H9 (cell line): ENCODE results near the gene FLT3. TPM values are rescaled to one million over a fixed set of nuclear protein-coding genes. Genes with fewer than 3 reads are reported as not detected.

ENCODE experiments used
- DNase-seq: peaks from one replicate; pipeline ENCODE4 v3.0.0-alpha.2; 2017
- H2AFZ ChIP-seq: one replicate; pipeline ENCODE4 v1.6.1; 2013; ENCODE audit warnings: mild to moderate bottlenecking, low read length, control low read depth, moderate library complexity
- H2AK5ac ChIP-seq: 2 replicates; pipeline ENCODE4 v1.6.1; 2013; ENCODE audit warnings: low read length, control low read depth, mixed read lengths; ENCODE audit not compliant: insufficient read length
- H2BK120ac ChIP-seq: one replicate; pipeline ENCODE4 v1.6.1; 2013; ENCODE audit warnings: low read depth, mild to moderate bottlenecking, low read length, control low read depth, inconsistent platforms; ENCODE audit not compliant: poor library complexity, severe bottlenecking
- H2BK12ac ChIP-seq: 2 replicates; pipeline ENCODE4 v1.6.1; 2013; ENCODE audit warnings: low read length, control low read depth, mixed read lengths, low read depth; ENCODE audit not compliant: insufficient read length
- H2BK15ac ChIP-seq: 2 replicates; pipeline ENCODE4 v1.6.1; 2013; ENCODE audit warnings: low read depth, low read length, control low read depth
- H2BK20ac ChIP-seq: one replicate; pipeline ENCODE4 v1.6.1; 2013; ENCODE audit warnings: low read depth, mild to moderate bottlenecking, low read length, control low read depth, inconsistent platforms; ENCODE audit not compliant: poor library complexity, severe bottlenecking
- H2BK5ac ChIP-seq: 2 replicates; pipeline ENCODE4 v1.6.1; 2013; ENCODE audit warnings: low read length, control low read depth, mixed read lengths; ENCODE audit not compliant: insufficient read length
- H3K14ac ChIP-seq: 2 replicates; pipeline ENCODE4 v1.6.1; 2013; ENCODE audit warnings: low read length, control low read depth; ENCODE audit not compliant: insufficient read depth
- H3K18ac ChIP-seq: 2 replicates; pipeline ENCODE4 v1.6.1; 2013; ENCODE audit warnings: low read depth, mild to moderate bottlenecking, mixed read lengths, low read length, control low read depth; ENCODE audit not compliant: insufficient read length
- H3K23ac ChIP-seq: 2 replicates; pipeline ENCODE4 v1.6.1; 2013; ENCODE audit warnings: low read length, control low read depth, mixed read lengths, low read depth; ENCODE audit not compliant: insufficient read length
- H3K23me2 ChIP-seq: 2 replicates; pipeline ENCODE4 v1.6.1; 2013; ENCODE audit warnings: low read depth, mild to moderate bottlenecking, mixed read lengths, low read length, control low read depth; ENCODE audit not compliant: insufficient read length, poor library complexity, severe bottlenecking
- H3K27ac ChIP-seq: 2 replicates; pipeline ENCODE4 v1.5.1; 2013; ENCODE audit warnings: low read length, control low read depth, mixed read lengths, low read depth; ENCODE audit not compliant: insufficient read length
- H3K27me3 ChIP-seq: 2 replicates; pipeline ENCODE4 v1.6.1; 2013; ENCODE audit warnings: low read length, control low read depth, inconsistent platforms; ENCODE audit not compliant: insufficient read depth
- H3K4ac ChIP-seq: 2 replicates; pipeline ENCODE4 v1.6.1; 2013; ENCODE audit warnings: low read depth, mild to moderate bottlenecking, control low read depth, inconsistent platforms, low read length, moderate library complexity
- H3K4me1 ChIP-seq: 2 replicates; pipeline ENCODE4 v1.6.1; 2013; ENCODE audit warnings: low read length, control low read depth, inconsistent platforms; ENCODE audit not compliant: insufficient read depth
- H3K4me2 ChIP-seq: 2 replicates; pipeline ENCODE4 v1.6.1; 2013; ENCODE audit warnings: low read length, control low read depth, mixed read lengths; ENCODE audit not compliant: insufficient read length, insufficient read depth
- H3K56ac ChIP-seq: 2 replicates; pipeline ENCODE4 v1.6.1; 2013; ENCODE audit warnings: low read depth, mild to moderate bottlenecking, mixed read lengths, low read length, control low read depth; ENCODE audit not compliant: insufficient read length
- H3K79me1 ChIP-seq: 2 replicates; pipeline ENCODE4 v1.6.1; 2013; ENCODE audit warnings: low read depth, mild to moderate bottlenecking, moderate library complexity, low read length, control low read depth, inconsistent platforms; ENCODE audit not compliant: insufficient read depth, poor library complexity, severe bottlenecking
- H3K79me2 ChIP-seq: 2 replicates; pipeline ENCODE4 v1.6.1; 2013; ENCODE audit warnings: low read length, control low read depth, inconsistent platforms; ENCODE audit not compliant: insufficient read depth
- H3K9ac ChIP-seq: 2 replicates; pipeline ENCODE4 v1.6.1; 2013; ENCODE audit warnings: low read length, control low read depth, mixed read lengths; ENCODE audit not compliant: insufficient read length; ENCODE audit errors: extremely low read depth
- H3K9me3 ChIP-seq: one replicate; pipeline ENCODE4 v1.6.1; 2013; ENCODE audit warnings: low read depth, low read length, inconsistent platforms; ENCODE audit not compliant: control insufficient read depth
- H3T11ph ChIP-seq: one replicate; pipeline ENCODE4 v1.6.1; 2013; ENCODE audit warnings: mild to moderate bottlenecking, low read length, control low read depth, inconsistent platforms
- H4K20me1 ChIP-seq: one replicate; pipeline ENCODE4 v1.6.1; 2013; ENCODE audit not compliant: control insufficient read depth, insufficient read length, insufficient read depth
- H4K5ac ChIP-seq: 2 replicates; pipeline ENCODE4 v1.6.1; 2013; ENCODE audit warnings: low read depth, mild to moderate bottlenecking, mixed read lengths, low read length, control low read depth; ENCODE audit not compliant: insufficient read length
- H4K8ac ChIP-seq: replicated peaks from 2 replicates; pipeline ENCODE4 v1.6.1; 2013; ENCODE audit warnings: low read length, control low read depth, mixed read lengths, low read depth; ENCODE audit not compliant: insufficient read length
- H4K91ac ChIP-seq: 2 replicates; pipeline ENCODE4 v1.6.1; 2013; ENCODE audit warnings: low read depth, mild to moderate bottlenecking, moderate library complexity, mixed read lengths, low read length, control low read depth; ENCODE audit not compliant: insufficient read length
- H3K27ac Mint-ChIP-seq, 3 experiments: 2 replicates in 2 of 3; 3 replicates in 1 of 3; pipeline ENCODE4 v1.8.0; 2020 to 2021; ENCODE audit warnings: mixed read lengths in 3 of 3, mild to moderate bottlenecking in 1 of 3, moderate library complexity in 1 of 3
- H3K27me3 Mint-ChIP-seq: 2 replicates; pipeline ENCODE4 v1.8.0; 2021; ENCODE audit warnings: low read depth, mild to moderate bottlenecking, moderate library complexity, mixed read lengths
- H3K36me3 Mint-ChIP-seq, 3 experiments: 2 replicates in 2 of 3; 3 replicates in 1 of 3; pipeline ENCODE4 v1.8.0; 2020 to 2021; ENCODE audit warnings: low read depth in 3 of 3, mixed read lengths in 3 of 3; ENCODE audit not compliant: insufficient read depth in 1 of 3
- H3K4me1 Mint-ChIP-seq, 2 experiments: 2 replicates each; pipeline ENCODE4 v1.8.0; 2020; ENCODE audit warnings: mixed read lengths in 2 of 2
- H3K4me3 Mint-ChIP-seq, 2 experiments: 2 replicates in 1 of 2; 3 replicates in 1 of 2; pipeline ENCODE4 v1.8.0; 2020 to 2021; ENCODE audit warnings: mild to moderate bottlenecking in 2 of 2, mixed read lengths in 2 of 2, moderate library complexity in 1 of 2
- H3K9me3 Mint-ChIP-seq, 2 experiments: 2 replicates in 1 of 2; 3 replicates in 1 of 2; pipeline ENCODE4 v1.8.0; 2020; ENCODE audit warnings: mild to moderate bottlenecking in 2 of 2, mixed read lengths in 2 of 2, moderate library complexity in 1 of 2
- CTCF ChIP-seq: fragments of 200-600 bp; sonication (generic); conservative IDR thresholded peaks from 3 replicates; pipeline ENCODE4 v1.8.0; 2021; ENCODE audit warnings: antibody characterized with exemption, mild to moderate bottlenecking
- WGBS: extraction: QIAGEN DNeasy Blood & Tissue Kit; methylation state at CpG from one replicate; pipeline ENCODE4 v1.1.7; 2013; ENCODE audit warnings: missing lambda C conversion rate, low lambda C conversion rate, mixed read lengths; ENCODE audit not compliant: insufficient read length; ENCODE audit errors: extremely low coverage; 5-methylcytosine and 5-hydroxymethylcytosine counted together
- total RNA-seq: library from RNA; stranded (reverse); gene quantifications from 2 replicates; pipeline ENCODE4 v1.2.1, GENCODE V29; 2021

The FLT3 gene
- total RNA-seq, 1 experiment from 2014 or later: 0.44 TPM

- Mint-ChIP-seq H3K9me3 (no peaks in the 10 kb centered on the region), H3K4me1 (peaks cover 17 to 21% of the 10 kb centered on the region in 2 experiments), H3K4me3 (no peak overlapping the region), H3K27me3 (peaks cover 3% of the 10 kb centered on the region), H3K36me3 (no peaks in the 10 kb centered on the region), H3K27ac (no peak overlapping the region; a peak in 1 of 7 replicates)
- Histone ChIP-seq H2AK5ac (no peak overlapping the region), H3K9me3 (no peaks in the 10 kb centered on the region), H3K18ac (no peak overlapping the region), H4K8ac (no peak overlapping the region), H3K27ac (no peak overlapping the region), H3K14ac (no peak overlapping the region), H3K79me2 (no peaks in the 10 kb centered on the region), H4K20me1 (no peaks in the 10 kb centered on the region), H3K56ac (no peak overlapping the region), H4K91ac (no peak overlapping the region), H3K9ac (no peak overlapping the region), H3K23me2 (no peaks in the 10 kb centered on the region), H2BK120ac (no peak overlapping the region), H3K4ac (no peak overlapping the region), H3K27me3 (no peaks in the 10 kb centered on the region), H2BK5ac (no peak overlapping the region), H3K4me2 (no peak overlapping the region), H4K5ac (no peak overlapping the region), H2BK20ac (no peak overlapping the region), H3T11ph (no peak overlapping the region), H2BK15ac (no peak overlapping the region), H2AFZ (no peak overlapping the region), H2BK12ac (no peak overlapping the region), H3K23ac (no peak overlapping the region), H3K4me1 (peaks cover 4% of the 10 kb centered on the region; the same call in 1 of the 2 replicates), H3K79me1 (no peaks in the 10 kb centered on the region)
- no peak for TF ChIP-seq CTCF
- DNase-seq: no peak
- WGBS: no CpG with 5 or more reads among the region's 8 CpGs
Measured at GRCh38 chr13:28027607-28028364, 72.6 kb downstream of the FLT3 start.
